ENCODE measurements around the gene LRRC23.

GRCh38 chr12:6899427-6899826, 5.2 kb upstream of the LRRC23 start:
- TF ChIP-seq POLR2A (IDR thresholded peaks at IDR 0.05) (no peak), CTCF (IDR thresholded peaks at IDR 0.05) (no peak)
